OCI-LY3 (cell line): ENCODE results near the gene AARS2.

Experiments
- CTCF ChIP-seq: fragments of 200-600, 300-600 bp; sonication (generic); IDR thresholded peaks from 2 replicates; pipeline ENCODE4 v1.5.1; 2014; ENCODE audit warnings: antibody characterized with exemption, low read length, low read depth
- EZH2phosphoT487 ChIP-seq: fragments of 200-600 bp; shearing (Covaris generic); IDR thresholded peaks from 2 replicates; pipeline ENCODE4 v1.6.1; 2018; ENCODE audit warnings: antibody characterized with exemption, mixed run types, low read depth

GRCh38 chr6:44261581-44261980 lies 51.6 kb downstream of the AARS2 start:
- TF ChIP-seq CTCF: no peak
- TF ChIP-seq EZH2phosphoT487: no peak
